Thyroid gland (tissue), 4 donors: ENCODE data around the gene PFAS.

ENCODE experiments used
- POLR2A ChIP-seq, 2 donors: fragments of 450-650 bp; IDR thresholded peaks; one replicate each; pipeline ENCODE4 v1.6.1; 2017; ENCODE audit warnings: antibody characterized with exemption in 2 of 2, mild to moderate bottlenecking in 2 of 2, moderate library complexity in 1 of 2
- TF ChIP-seq, protein P1 (sequence below), 6 experiments: fragments of 200-600 bp in 3 of 6; fragments of 450-650 bp in 3 of 6; sonication (generic) in 3 of 6; IDR thresholded peaks; one replicate each; pipeline ENCODE4 v1.5.1; 2016 to 2019; ENCODE audit warnings: antibody characterized with exemption in 6 of 6, mild to moderate bottlenecking in 2 of 6, inconsistent platforms in 1 of 6, moderate library complexity in 1 of 6

GRCh38 chr17:8235676-8236075 is 13.4 kb upstream of the PFAS start:
- no peak for TF ChIP-seq POLR2A (IDR thresholded peaks at IDR 0.05)
- TF ChIP-seq, protein P1, sequence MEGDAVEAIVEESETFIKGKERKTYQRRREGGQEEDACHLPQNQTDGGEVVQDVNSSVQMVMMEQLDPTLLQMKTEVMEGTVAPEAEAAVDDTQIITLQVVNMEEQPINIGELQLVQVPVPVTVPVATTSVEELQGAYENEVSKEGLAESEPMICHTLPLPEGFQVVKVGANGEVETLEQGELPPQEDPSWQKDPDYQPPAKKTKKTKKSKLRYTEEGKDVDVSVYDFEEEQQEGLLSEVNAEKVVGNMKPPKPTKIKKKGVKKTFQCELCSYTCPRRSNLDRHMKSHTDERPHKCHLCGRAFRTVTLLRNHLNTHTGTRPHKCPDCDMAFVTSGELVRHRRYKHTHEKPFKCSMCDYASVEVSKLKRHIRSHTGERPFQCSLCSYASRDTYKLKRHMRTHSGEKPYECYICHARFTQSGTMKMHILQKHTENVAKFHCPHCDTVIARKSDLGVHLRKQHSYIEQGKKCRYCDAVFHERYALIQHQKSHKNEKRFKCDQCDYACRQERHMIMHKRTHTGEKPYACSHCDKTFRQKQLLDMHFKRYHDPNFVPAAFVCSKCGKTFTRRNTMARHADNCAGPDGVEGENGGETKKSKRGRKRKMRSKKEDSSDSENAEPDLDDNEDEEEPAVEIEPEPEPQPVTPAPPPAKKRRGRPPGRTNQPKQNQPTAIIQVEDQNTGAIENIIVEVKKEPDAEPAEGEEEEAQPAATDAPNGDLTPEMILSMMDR (IDR thresholded peaks at IDR 0.05): no peak
